Activated T-cell treated with anti-CD3 and anti-CD28 coated beads, Interleukin-2, amount 50 U/mL, for 1 hour (primary cell): Measurements from ENCODE around the gene CYP19A1.

Source experiments
- DNase-seq: peaks from one replicate; pipeline ENCODE4 v3.0.0-alpha.2; 2020

The CYP19A1 gene

DNA sequence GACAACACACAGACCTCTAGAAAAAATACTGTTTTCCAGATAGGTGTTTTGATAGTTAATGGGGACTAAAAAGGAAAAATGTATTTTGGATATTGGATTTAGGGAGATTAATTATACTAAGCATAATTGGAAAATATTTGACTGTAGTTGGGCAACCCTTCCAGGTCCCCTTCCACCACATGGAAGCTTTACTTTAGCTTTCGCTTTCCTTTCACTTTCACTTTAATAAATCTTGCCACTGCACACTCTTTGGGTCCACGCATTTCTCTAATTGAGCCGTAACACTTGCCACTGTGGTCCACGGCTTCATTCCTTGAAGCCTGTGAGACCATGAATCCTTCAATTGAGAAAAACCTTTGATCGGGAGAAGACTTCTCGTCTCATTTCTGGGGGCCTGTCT lies 18.6 kb upstream of the CYP19A1 start:
- DNase-seq = no peak

DNA sequence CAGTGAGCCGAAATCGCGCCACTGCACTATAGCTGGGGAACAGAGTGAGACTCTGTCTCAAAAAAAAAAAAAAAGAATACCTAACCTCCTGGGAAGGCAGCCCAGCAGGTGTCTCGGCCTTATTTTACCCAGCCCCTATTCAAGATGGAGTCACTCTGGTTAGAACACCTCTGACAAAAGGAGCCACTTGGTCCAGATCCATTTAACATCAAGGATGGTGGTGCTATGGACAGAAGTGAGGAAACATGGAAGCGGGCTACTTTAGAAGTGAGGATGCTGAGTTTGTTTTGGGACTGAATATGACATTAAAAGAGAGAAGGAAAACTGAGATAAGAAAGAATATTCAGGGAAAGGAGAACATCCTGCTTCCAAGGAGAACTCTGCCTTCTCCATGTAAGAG lies 17.8 kb upstream of the CYP19A1 start:
- no peak for DNase-seq

DNA sequence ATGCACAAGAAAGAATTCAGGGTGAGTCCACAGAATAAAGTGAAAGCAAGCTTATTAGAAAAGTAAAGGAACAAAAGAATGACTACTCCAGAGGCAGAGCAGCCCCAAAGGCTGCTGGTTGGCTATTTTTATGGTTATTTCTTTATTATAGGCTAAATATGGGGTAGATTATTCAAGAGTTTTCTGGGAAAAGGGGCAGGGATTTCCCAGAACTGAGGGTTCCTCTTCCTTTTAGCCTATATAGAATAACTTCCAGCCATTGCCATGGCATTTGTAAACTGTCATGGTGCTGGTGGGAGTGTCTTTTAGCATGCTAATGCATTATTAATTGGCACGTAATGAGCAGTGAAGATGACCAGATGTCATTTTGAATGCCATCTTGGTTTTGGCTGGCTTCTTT lies 16.7 kb upstream of the CYP19A1 start:
- no peak for DNase-seq

DNA sequence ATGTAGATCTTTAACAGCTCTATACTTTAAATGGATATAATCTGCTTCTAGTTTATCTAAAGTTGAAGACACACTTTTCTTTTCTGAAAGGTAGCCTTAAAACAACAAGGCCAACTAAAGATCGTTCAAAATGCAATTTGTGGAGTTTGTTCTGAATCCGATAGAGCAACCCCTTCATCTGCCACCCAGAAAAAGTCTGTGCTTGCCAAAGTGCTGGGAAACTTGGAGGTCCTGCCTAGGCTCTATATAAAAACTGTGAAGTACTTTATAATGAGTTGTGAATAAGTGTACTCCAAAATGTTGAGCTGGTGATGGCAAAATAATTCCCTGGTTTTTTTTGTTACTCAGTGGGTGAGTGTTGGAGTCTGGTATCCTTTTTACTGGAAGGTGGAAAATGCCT lies 15.6 kb upstream of the CYP19A1 start:
- no peak for DNase-seq

DNA sequence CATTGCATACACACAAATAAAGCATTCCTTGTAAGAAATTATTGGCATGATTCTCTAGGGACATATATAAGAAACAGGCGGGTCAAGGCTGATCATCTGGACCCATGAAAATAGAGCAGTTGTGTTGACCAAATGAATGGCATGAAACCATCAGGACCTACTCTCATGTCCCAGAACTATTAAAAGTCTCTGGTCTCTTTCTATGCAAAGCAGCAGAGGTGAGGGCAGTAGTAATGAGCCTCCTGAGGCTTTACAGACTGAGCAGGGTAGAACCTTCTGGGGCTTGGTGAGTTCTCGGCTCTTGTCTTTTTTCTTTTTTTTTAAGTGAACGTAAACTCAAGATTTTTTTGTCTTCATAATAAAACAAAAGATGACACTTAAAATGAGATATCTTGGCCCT lies 12.3 kb upstream of the CYP19A1 start:
- no peak for DNase-seq

DNA sequence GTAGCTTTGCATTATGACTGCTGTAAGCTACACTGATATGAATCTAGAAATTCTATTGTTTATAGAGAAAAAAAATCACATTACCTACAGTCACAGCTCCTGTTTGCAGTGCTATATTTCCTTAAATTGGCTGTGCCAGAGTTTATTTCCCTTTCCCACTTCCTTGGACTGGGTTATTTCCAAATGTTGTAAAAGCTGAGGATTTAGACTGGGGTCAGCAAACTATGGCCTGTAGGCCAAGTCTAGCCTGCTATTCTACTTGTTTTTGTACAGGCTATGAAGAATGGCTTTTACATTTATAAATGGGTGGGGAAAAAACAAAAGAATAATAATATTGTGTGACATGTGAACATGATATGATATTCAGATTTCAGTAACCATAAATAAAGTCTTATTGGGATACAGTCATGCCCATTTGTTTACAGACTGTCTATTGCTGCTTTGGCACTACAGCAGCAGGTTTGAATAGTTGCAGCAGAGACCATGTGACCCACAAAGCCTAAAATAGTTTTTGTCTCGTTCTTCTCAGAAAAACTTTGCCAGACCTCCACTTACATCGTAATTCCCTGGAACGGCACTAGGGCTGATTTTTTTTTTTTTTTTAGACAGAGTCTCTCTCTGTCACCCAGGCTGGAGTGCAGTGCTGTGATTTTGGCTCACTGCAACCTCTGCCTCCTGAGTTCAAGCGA lies 10.9 kb upstream of the CYP19A1 start:
- DNase-seq = no peak

DNA sequence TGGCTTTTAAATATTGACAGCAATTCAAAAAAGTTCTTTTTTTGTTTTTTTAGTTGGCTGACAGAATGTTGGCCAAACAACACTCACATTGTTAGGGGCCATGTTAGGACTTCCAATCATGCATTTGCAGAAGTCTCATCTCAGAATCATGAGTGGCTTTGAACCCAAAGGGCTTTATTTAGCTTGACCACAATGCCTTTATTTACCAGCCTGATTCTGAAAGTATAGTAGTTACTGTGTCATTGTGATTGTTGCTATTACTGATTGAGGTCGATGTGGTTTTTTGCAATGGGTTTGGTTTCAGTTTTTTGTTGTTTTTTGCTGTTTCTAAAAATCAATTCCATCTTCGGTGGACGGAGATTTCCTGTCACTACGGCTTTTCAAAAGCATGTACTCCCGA lies 10.3 kb upstream of the CYP19A1 start:
- no peak for DNase-seq

DNA sequence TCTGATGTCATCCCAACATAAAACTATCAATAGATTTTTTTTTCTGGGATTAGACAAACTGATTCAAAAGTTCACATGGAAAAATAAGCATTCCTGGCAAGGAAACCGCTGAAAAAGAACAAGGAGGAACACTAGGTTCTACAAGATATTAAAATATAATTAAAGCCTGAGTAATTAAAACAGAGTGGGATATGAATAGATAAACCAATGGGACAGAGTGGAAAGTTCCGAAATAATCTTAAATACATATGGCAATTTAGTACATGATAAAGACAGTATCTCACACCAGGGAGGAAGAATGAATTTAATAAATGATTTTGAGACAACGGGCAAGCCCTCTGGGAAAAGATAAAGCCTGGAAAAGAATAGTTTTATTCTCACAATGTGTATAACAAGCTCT lies 7.7 kb upstream of the CYP19A1 start:
- DNase-seq = no peak

DNA sequence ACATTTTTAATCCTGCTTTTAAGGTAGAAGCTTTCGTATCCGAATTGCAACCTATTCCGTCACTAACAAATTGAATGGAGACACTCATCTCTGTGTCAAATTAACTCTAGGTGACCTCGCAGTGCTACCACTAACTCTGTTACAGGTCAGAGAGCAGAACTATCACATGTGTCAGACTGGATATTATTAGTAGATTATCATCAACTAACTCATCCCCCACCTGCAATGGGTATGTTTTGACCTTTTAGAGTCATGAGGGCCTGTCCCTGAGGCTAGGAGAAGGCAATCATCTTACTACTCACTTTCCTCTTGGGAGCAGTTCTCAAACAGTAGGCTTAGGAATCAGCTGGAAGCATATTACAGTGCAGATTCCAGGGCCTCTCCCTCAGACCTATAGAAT lies 5.1 kb upstream of the CYP19A1 start:
- DNase-seq = no peak

DNA sequence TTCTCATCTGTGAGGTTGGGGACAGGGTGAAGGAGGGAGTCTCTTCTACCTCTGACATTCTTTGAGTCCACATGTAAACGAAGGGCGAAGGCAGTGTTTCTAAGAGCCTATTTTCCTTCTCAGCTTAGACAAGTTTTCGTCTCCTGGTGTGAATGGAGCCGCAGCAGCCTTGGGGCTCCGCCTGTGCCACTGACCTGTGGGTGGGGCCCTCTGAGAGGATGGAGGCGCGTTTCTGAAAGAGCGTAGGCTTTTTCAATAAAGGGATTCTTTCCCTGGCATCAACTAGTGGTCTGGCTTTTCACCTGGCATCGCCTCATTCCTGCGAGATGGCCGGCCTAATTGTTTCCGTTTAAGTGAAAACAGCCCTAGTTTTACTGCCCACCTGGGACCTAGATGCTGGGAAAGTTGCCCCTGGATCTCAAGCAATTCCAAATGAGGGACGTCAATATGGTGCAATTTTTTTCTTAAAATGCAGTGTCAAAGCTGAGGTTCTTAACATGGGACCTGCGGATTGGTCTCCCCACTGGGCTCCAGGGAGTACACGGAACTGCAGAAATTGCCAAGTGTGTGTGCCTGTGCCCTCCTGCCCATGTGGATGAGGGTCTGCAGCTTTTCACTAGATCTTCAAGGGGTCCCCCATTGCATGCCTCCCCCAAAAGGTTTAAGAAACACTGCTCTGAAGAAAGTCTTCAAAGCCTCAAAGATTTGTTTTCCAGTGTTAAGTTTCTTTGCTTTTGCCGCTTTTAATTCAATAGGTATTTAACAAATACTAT lies 4.0 kb upstream of the CYP19A1 start:
- DNase-seq = no peak

DNA sequence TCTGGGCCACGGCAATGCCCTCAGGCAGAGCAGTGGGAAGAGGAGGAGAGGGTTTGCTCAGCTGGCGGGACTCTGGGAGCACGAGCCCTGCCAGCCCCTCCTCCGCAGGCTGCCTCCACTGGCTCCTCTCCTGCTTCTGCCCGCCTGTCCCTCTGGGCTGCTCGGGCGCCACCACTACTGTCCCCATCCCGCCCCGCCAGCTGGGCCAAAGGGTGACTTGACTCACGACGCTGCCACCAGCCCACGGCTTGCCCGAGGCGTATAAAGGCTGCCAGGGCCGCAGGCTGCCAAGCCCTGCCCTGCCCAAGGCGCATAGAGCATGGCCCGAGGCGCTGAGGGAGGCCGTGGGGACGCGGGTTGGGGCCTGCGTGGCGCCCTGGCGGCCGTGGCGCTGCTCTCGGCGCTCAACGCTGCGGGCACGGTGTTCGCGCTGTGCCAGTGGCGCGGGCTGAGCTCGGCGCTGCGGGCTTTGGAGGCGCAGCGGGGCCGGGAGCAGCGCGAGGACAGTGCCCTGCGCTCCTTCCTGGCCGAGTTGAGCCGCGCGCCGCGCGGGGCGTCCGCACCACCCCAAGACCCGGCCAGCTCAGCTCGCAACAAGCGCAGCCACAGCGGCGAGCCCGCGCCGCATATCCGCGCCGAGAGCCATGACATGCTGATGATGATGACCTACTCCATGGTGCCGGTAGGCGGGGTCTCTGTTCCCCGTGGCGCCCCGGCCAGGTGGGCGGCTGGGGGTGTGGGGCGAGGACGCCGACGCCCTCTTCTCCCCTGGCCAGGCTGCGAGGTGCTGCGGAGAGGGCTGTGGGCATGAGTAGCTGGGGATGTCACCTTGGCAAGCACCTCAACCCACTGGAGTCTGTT lies 3.2 kb upstream of the CYP19A1 start, which contains the start of gene GLDN:
GLDN (plus strand) TSS at position 290 of the 861 bp plus-strand sequence; CDS start at position 320, 30 bp downstream.
- DNase-seq = no peak

DNA sequence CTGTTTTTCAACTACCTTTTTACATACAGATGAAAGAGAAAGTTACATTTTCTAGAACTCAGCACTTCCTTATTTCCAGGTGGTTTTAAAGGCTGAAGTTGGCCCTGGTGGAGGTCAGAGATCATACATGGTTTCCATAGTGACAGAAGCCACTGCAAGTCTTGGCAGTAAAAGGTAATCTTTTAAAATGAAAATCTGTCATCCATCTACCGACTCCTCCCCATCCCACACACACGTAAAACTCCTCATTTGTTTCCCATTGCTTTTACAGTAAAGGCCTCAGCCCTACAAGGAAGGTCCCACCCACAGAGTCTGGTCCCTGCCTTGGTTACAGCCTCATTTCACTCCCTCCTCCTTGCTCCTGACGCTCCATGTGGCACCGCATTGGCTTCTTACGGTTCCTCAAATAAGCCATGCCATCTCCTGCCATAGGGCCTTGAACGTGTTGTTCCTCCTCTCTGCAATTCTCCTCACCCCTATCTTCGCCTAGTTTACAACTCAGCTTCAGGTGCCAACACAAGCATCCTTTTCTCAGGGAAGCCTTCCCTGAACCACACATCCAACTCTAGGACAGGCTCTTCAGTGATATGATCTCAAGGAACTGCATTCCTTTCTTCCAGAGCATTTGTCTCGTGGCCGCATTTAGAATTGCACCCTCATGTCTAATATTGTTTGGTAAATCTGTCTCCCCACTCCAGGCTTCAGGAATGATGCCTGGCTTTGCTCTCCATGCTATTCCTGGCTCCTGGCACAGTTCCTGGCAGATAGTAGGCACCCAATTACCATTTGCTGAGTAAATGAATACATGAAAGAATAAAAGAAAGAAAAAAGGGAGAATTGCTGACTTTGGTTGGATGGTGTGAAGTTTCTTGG lies 2.6 kb downstream of the CYP19A1 start:
- no peak for DNase-seq

DNA sequence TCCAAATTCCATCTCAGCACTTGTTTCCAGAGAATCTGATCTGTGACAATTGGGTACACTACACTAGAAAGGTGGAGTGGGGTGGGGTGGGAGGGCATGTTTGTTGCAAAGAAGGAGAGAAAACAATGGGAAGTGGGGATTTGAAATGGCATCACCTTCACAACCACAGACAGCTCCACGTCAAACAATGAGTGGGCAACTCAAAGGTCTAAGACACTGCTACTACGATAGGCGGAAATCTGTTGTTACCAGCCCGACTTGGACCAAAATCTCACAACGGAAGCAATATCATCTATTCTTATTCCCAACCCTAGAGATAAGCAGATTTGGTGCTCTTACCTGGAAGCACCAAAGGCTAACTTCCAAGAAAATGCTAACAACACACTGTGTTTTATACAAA lies 3.3 kb downstream of the CYP19A1 start:
- DNase-seq = no peak

DNA sequence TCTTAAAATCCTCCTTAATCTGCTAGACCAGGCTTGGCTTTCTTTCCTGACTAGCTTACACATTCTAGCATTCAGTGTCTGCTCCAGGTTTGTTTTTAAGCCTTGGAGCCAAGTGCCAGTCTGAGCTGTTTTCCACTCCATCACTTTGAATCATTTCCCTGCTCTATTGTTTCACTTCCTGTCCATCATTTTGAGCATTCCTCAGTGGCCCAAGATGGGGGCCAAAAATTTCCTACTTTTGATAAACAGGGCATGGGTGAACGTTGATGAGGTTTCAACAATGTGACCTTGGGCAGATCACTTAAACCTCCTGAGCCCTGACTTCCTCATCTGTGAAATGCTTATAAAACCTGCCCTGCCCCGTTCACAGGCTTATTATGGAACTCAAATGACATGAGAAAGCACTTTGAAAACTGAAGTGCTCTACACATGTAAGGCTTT lies 4.4 kb downstream of the CYP19A1 start:
- DNase-seq = no peak

DNA sequence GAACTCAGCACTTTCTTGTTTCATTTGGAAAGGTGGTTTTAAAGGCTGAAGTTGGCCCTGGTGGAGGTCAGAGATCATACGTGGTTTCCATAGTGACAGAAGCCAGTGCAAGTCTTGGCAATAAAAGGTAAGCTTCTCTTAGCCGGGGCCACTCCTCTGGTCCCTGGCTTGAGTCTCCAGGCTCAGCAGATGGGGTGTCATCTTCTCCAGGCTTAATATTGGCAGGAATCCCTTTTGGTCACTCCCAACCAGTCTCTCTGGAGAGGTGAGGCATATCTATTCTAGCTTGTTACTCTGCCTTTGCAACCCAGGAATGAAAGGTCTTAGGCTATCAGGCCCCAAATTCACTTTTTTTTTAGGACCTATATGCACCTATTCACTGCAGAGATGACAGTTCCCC lies 4.8 kb downstream of the CYP19A1 start:
- DNase-seq = no peak

DNA sequence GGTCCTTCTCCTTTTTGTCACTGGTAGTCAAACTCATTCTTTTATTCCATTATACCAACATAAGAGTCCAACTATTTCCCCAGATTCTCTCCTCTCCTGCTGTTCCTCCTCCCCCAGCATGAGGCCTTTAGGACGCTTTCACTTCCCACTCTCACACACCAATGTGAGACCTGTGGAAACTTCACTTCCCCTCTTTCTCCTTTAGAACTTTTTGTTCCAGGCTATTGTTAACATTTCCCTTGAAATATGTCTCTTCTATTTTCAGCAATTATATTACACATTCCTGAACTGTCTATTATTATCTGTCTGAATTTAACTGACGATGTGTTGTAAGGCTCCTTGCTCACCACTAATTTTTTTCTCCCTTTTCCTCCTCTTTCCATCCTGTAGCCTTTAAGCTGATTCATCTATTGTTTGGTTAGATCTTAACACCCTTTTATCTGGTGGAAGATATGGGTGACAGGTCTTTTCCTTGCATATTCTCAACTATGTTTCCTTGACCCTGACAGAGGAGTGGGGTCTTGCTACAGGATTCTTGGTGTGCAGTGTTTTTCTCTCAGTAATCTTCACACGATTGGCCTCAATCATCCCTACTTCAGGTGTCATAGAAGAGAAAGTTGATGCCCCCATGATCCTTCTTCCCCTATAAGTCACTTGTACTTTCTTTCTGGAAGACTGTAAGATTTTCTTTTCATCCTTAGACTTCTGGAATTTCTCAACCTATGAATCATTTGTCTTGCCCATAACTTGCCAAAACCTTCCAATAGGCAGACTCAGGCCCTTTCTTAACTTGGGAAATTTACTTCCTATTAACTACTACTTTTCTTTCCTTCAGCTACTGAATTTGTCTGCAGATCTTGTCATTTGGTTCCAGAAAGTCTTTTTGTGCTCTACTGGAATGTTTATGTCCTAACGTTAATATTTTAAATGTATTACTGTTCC lies 5.9 kb downstream of the CYP19A1 start:
- no peak for DNase-seq

DNA sequence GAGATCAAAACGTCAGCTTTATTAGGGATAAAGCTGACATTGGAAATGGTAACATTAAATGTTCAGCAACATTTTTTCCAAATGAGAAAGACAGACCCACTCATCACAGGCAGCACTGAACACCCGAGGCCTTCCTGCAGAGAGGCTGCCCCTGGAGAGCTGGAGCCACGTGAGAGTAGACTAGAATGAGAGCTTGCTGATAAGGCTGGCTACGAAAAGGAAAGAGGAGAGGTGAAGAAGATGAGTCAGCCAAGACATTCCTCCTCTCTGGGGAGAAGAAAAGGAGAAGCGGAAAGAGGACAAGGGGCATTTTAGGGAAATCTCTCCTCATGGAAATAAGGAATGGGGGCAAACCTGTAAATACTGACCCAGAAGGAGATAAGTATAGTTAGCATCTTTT lies 7.3 kb downstream of the CYP19A1 start:
- no peak for DNase-seq

DNA sequence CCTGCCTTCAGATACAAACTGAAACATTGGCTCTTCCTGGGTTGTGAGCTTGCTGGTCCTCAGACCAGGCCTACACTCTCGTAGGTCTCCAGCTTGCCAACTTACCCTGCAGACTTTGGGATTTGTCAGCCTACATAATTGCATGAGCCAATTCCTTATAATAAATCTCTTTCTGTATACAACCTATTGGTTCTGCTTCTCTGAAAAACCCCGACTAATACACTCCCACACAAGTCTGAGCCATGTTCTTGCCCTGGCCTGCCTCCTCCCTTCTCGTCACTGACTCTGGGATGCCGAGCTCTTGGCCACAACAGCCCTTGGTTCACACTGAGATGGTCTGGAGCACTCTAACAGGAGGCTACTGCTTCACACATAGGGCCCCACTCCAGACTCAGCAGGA lies 9.5 kb downstream of the CYP19A1 start:
- DNase-seq = no peak

DNA sequence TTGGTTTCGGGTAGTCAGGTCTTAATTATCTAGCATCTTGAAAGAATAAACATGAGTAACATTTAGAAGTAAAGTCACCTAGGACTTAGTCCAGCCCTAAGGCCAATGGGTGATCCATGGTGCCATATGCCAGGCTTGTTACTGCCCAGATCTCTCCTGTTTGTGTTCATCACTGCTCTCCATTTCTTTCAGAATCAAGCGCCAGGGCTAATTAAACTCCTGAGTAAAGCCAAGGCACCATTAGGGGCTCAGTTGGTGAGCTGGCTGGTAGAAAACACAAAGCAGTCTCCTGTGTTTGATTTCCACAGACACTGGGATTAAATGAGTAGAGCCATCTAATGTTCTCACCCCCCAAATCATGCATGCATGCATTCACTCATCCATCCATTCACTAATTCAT lies 11.3 kb downstream of the CYP19A1 start:
- no peak for DNase-seq

DNA sequence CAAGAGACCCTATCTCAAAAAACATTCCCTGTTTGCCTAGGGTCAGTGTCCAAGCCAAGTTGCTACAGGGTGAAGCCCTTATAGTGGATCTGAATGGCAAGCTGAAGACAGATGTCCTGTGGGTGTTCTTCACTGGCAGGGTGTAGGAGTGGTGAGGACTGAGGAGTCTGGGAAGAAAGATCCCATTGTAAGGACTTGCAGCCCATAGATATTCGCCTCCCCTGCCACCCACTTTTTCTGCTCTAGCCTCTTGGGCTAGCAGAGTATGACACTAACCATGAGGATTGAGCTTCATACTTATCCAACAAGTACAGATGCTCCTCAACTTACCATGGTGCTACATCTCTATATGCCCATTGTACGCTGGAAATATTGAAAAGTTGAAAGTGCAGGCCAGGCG lies 13.2 kb downstream of the CYP19A1 start:
- DNase-seq = no peak

DNA sequence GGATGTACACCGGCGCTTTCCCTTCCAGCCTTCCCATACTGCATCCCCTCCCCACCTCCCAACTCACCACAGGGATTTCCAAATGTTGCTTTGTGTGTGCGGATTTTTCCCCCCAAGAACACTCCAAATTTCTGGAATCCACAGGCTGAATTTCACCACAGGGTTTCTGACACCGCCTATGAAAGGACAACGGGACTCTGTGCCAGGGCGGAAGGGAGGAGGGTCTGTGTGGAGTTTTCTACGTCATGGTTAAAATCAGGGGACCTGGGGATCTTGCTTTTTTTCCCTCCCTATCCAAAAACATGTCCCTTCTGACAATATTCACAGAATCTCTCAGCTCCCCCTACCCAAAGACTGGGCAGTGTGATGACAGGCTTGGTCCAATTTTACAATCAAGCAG lies 14.6 kb downstream of the CYP19A1 start:
- DNase-seq = no peak
